Osteoblast (primary cell): Measurements from ENCODE around the gene MYL6. TPM values are rescaled to one million over a fixed set of nuclear protein-coding genes. Genes with fewer than 3 reads are reported as not detected.
"Not testable (repeated sequence)": the region's sequence is repeated elsewhere in the genome, so short reads cannot be mapped to it uniquely, and the experiment has no call there.

Experiments used
- DNase-seq: peaks from one replicate; pipeline ENCODE4 v3.0.0; 2011; ENCODE audit warnings: low spot score, mixed read lengths; ENCODE audit not compliant: insufficient read length; ENCODE audit errors: missing footprints
- H2AFZ ChIP-seq: 2 replicates; pipeline ENCODE4 v1.6.0; 2011; ENCODE audit warnings: mild to moderate bottlenecking, low read length
- H3K27ac ChIP-seq: 2 replicates; pipeline ENCODE4 v1.5.1; 2011; ENCODE audit warnings: mild to moderate bottlenecking, low read depth, low read length, moderate library complexity
- H3K27me3 ChIP-seq: 2 replicates; pipeline ENCODE4 v1.6.0; 2012; ENCODE audit warnings: mild to moderate bottlenecking, control low read depth, inconsistent platforms, low read length, moderate library complexity; ENCODE audit not compliant: insufficient read depth
- H3K36me3 ChIP-seq: 2 replicates; pipeline ENCODE4 v1.5.1; 2011; ENCODE audit warnings: mild to moderate bottlenecking, low read length, control low read depth, moderate library complexity; ENCODE audit not compliant: insufficient read depth
- H3K4me1 ChIP-seq: 2 replicates; pipeline ENCODE4 v1.5.1; 2011; ENCODE audit warnings: mild to moderate bottlenecking, low read length, control low read depth, moderate library complexity; ENCODE audit not compliant: insufficient read depth
- H3K4me2 ChIP-seq: 2 replicates; pipeline ENCODE4 v1.6.0; 2011; ENCODE audit warnings: mild to moderate bottlenecking, low read length; ENCODE audit not compliant: insufficient read depth
- H3K4me3 ChIP-seq: fragments of 200-600 bp; sonication (generic); 3 replicates; pipeline ENCODE4 v1.5.1; 2012; ENCODE audit warnings: mild to moderate bottlenecking, low read length, inconsistent platforms; ENCODE audit not compliant: insufficient read depth
- H3K79me2 ChIP-seq: 2 replicates; pipeline ENCODE4 v1.6.0; 2012; ENCODE audit warnings: mild to moderate bottlenecking, low read length, control low read depth, inconsistent platforms; ENCODE audit not compliant: insufficient read depth
- H3K9me3 ChIP-seq: 2 replicates; pipeline ENCODE4 v1.5.1; 2011; ENCODE audit warnings: low read depth, low read length, control low read depth
- H4K20me1 ChIP-seq: 2 replicates; pipeline ENCODE4 v1.6.0; 2012; ENCODE audit warnings: mild to moderate bottlenecking, low read length, control low read depth; ENCODE audit not compliant: insufficient read depth
- CTCF ChIP-seq: IDR thresholded peaks from 2 replicates; pipeline ENCODE4 v1.5.1; 2011; ENCODE audit warnings: mild to moderate bottlenecking, low read depth, low read length, moderate library complexity; ENCODE audit errors: extremely low read depth
- total RNA-seq: library from RNA; depleted of rRNA; stranded (reverse); fragments of >200 nt; gene quantifications from 2 replicates; pipeline ENCODE4 v1.2.3, GENCODE V29; 2012

MYL6 gene
- total RNA-seq, 1 donor = 873 TPM

- Histone ChIP-seq H4K20me1 (peaks cover 13% of the 10 kb centered on the region), H3K4me2 (peak overlapping the region; percentile 98), H2AFZ (peak overlapping the region; percentile 99), H3K36me3 (peaks cover 7% of the 10 kb centered on the region), H3K27me3 (no peaks in the 10 kb centered on the region), H3K4me1 (peaks cover 23% of the 10 kb centered on the region), H3K4me3 (peak overlapping the region; percentile 94), H3K79me2 (peaks cover 35% of the 10 kb centered on the region), H3K27ac (peak overlapping the region; percentile 70), H3K9me3 (no peaks in the 10 kb centered on the region)
- no peak for TF ChIP-seq CTCF
- DNase-seq = peak; percentile 85
These were observed 31.9 kb downstream of the MYL6 start for GRCh38 chr12:56189918-56190694.

GRCh38 chr12:56190695-56191155 lies 32.6 kb downstream of the MYL6 start:
- no peaks in the 10 kb centered on the region for H3K27me3 ChIP-seq
- H2AFZ ChIP-seq = peak overlapping the region; percentile 66
- DNase-seq = no peak
- peak overlapping the region; percentile 94 for H3K4me3 ChIP-seq
- no peaks in the 10 kb centered on the region for H3K9me3 ChIP-seq
- peaks cover 23% of the 10 kb centered on the region for H3K4me1 ChIP-seq
- peaks cover 34% of the 10 kb centered on the region for H3K79me2 ChIP-seq
- no peak for TF ChIP-seq CTCF
- H3K36me3 ChIP-seq = peaks cover 4% of the 10 kb centered on the region
- peaks cover 13% of the 10 kb centered on the region for H4K20me1 ChIP-seq
- peak overlapping the region; percentile 98 for H3K4me2 ChIP-seq
- H3K27ac ChIP-seq = no peak overlapping the region

GRCh38 chr12:56192582-56192981 lies 34.4 kb downstream of the MYL6 start:
- DNase-seq = no peak
- peaks cover 29% of the 10 kb centered on the region for H3K4me1 ChIP-seq
- TF ChIP-seq CTCF = no peak
- H3K9me3 ChIP-seq = no peaks in the 10 kb centered on the region
- peaks cover 10% of the 10 kb centered on the region for H4K20me1 ChIP-seq
- no peaks in the 10 kb centered on the region for H3K27me3 ChIP-seq
- no peak overlapping the region for H3K4me3 ChIP-seq
- no peaks in the 10 kb centered on the region for H3K36me3 ChIP-seq
- no peak overlapping the region for H3K27ac ChIP-seq
- H2AFZ ChIP-seq = no peak overlapping the region
- H3K79me2 ChIP-seq = peaks cover 19% of the 10 kb centered on the region
- H3K4me2 ChIP-seq = no peak overlapping the region

GRCh38 chr12:56193025-56193578 lies 34.9 kb downstream of the MYL6 start:
- no peak overlapping the region for H3K27ac ChIP-seq
- peaks cover 14% of the 10 kb centered on the region for H3K79me2 ChIP-seq
- H3K27me3 ChIP-seq = no peaks in the 10 kb centered on the region
- DNase-seq = peak; percentile 90
- no peak overlapping the region for H3K4me3 ChIP-seq
- H3K36me3 ChIP-seq = no peaks in the 10 kb centered on the region
- H3K4me2 ChIP-seq = no peak overlapping the region
- H3K9me3 ChIP-seq = no peaks in the 10 kb centered on the region
- peaks cover 25% of the 10 kb centered on the region for H3K4me1 ChIP-seq
- peak overlapping the region; percentile 78 for H2AFZ ChIP-seq
- TF ChIP-seq CTCF = peak; percentile 87
- peaks cover 6% of the 10 kb centered on the region for H4K20me1 ChIP-seq

GRCh38 chr12:56196818-56197550 lies 38.8 kb downstream of the MYL6 start:
- not testable (repeated sequence) for H3K79me2 ChIP-seq, H3K4me1 ChIP-seq, H3K4me2 ChIP-seq, H4K20me1 ChIP-seq, H3K9me3 ChIP-seq, H3K4me3 ChIP-seq, H3K27me3 ChIP-seq, H2AFZ ChIP-seq, H3K36me3 ChIP-seq
- peak; percentile 94 for DNase-seq
- H3K27ac ChIP-seq = peak overlapping the region; percentile 73
